Measurements from ENCODE around the gene OLIG2.

DNA sequence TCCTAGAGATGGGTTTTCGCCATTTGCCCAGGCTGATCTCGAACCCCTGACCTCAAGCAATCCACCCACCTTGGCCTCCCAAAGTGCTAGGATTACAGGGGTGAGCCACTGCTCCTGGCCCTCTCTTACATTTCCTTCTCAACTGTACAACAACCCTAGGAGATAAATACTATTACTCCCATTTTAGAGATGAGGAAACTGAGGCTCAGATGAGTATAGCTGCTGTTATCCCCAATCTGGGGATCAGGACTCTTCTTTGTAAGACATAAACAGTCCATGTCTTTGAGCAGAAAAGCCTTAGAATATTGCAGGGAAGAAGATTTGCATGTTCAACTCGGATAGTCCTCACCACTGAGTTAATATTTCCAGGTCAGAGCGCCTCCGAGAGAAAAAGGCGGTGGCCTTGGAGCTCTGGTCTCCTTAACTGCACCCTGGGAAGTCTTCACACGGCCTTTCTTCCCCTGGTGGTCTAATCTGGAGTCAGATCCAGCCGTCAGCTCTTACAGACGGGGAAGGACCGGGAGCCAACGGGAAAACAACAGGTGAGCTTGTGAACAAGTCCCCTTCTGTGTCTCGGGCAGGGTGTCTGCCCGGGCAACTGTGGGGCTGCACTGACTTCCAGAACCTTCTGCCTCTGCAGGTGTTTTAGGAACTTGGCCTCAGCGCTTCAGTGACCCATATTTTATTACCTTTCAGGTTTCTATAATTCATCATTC lies 38.3 kb downstream of the OLIG2 start:
- TF ChIP-seq, protein P1, sequence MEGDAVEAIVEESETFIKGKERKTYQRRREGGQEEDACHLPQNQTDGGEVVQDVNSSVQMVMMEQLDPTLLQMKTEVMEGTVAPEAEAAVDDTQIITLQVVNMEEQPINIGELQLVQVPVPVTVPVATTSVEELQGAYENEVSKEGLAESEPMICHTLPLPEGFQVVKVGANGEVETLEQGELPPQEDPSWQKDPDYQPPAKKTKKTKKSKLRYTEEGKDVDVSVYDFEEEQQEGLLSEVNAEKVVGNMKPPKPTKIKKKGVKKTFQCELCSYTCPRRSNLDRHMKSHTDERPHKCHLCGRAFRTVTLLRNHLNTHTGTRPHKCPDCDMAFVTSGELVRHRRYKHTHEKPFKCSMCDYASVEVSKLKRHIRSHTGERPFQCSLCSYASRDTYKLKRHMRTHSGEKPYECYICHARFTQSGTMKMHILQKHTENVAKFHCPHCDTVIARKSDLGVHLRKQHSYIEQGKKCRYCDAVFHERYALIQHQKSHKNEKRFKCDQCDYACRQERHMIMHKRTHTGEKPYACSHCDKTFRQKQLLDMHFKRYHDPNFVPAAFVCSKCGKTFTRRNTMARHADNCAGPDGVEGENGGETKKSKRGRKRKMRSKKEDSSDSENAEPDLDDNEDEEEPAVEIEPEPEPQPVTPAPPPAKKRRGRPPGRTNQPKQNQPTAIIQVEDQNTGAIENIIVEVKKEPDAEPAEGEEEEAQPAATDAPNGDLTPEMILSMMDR (IDR thresholded peaks at IDR 0.05): no peak
- no peak for TF ChIP-seq POLR2A (IDR thresholded peaks at IDR 0.05)

Measured in vagina (tissue), 2 donors.